HepG2 (cell line): ENCODE results near the gene TENT5A. TPM values are rescaled to one million over a fixed set of nuclear protein-coding genes. Genes with fewer than 3 reads are reported as not detected.

Experiments used
- ATF2 ChIP-seq: sonication (generic); formaldehyde crosslinking; IDR thresholded peaks from 2 replicates; pipeline ENCODE4 v1.4.0; 2020; ENCODE audit warnings: missing genetic modification reagents
- FOXK1 ChIP-seq: sonication (generic); formaldehyde crosslinking; IDR thresholded peaks from 2 replicates; pipeline ENCODE4 v1.4.0; 2020; ENCODE audit warnings: low read depth, missing genetic modification reagents, borderline replicate concordance
- FOXO4 ChIP-seq: sonication (generic); formaldehyde crosslinking; conservative IDR thresholded peaks from 2 replicates; pipeline ENCODE4 v1.8.1; 2023; ENCODE audit warnings: missing genetic modification reagents
- ISX ChIP-seq: sonication (generic); formaldehyde crosslinking; conservative IDR thresholded peaks from 2 replicates; pipeline ENCODE4 v1.5.0; 2020; ENCODE audit warnings: missing genetic modification reagents
- KMT2A ChIP-seq: sonication (generic); formaldehyde crosslinking; IDR thresholded peaks from 2 replicates; pipeline ENCODE4 v1.4.0; 2020; ENCODE audit warnings: missing genetic modification reagents
- LBX2 ChIP-seq: sonication (generic); formaldehyde crosslinking; IDR thresholded peaks from 2 replicates; pipeline ENCODE4 v1.5.0; 2020; ENCODE audit warnings: missing genetic modification reagents, mild to moderate bottlenecking, borderline replicate concordance
- MTF2 ChIP-seq: sonication (generic); formaldehyde crosslinking; IDR thresholded peaks from 2 replicates; pipeline ENCODE4 v1.5.0; 2020; ENCODE audit warnings: missing genetic modification reagents, borderline replicate concordance
- NFE2L1 ChIP-seq: sonication (generic); formaldehyde crosslinking; IDR thresholded peaks from 2 replicates; pipeline ENCODE4 v1.4.0; 2020; ENCODE audit warnings: missing genetic modification reagents, mild to moderate bottlenecking, borderline replicate concordance
- PAWR ChIP-seq: sonication (generic); formaldehyde crosslinking; IDR thresholded peaks from 2 replicates; pipeline ENCODE4 v1.4.0; 2020; ENCODE audit warnings: missing genetic modification reagents, mild to moderate bottlenecking, borderline replicate concordance
- TFAP4 ChIP-seq: sonication (generic); IDR thresholded peaks from 2 replicates; pipeline ENCODE4 v1.6.1; 2016; ENCODE audit warnings: low read depth, borderline replicate concordance
- THAP9 ChIP-seq: sonication (generic); formaldehyde crosslinking; IDR thresholded peaks from 2 replicates; pipeline ENCODE4; 2020; ENCODE audit warnings: missing genetic modification reagents, mild to moderate bottlenecking, borderline replicate concordance
- ZMYM4 ChIP-seq: sonication (generic); formaldehyde crosslinking; IDR thresholded peaks from 2 replicates; pipeline ENCODE4 v1.8.1; 2023; ENCODE audit warnings: mild to moderate bottlenecking, missing genetic modification reagents
- ZNF512B ChIP-seq: sonication (generic); formaldehyde crosslinking; IDR thresholded peaks from 2 replicates; pipeline ENCODE4 v1.5.1; 2020; ENCODE audit warnings: missing genetic modification reagents, mild to moderate bottlenecking, borderline replicate concordance
- polyA plus RNA-seq, 8 experiments: library from polyadenylated mRNA; depleted of rRNA in 3 of 8; stranded (reverse) in 7 of 8; unstranded in 1 of 8; fragments of >200 nt; fragmentation: Illumina TruSeq in 4 of 8; extraction: Trizol in 4 of 8; gene quantifications; 2 replicates each; pipeline versions ENCODE4 v1.2.1 to v1.2.3, GENCODE V29; 2011 to 2016; ENCODE audit warnings: low read depth in 4 of 8, missing spikeins in 1 of 8, mixed read lengths in 1 of 8; ENCODE audit not compliant: insufficient read depth in 1 of 8
- total RNA-seq, 5 experiments: library from RNA; depleted of rRNA; stranded (reverse); fragments of >200 nt; fragmentation: Illumina TruSeq; extraction: Trizol; gene quantifications; 2 replicates each; pipeline ENCODE4 v1.2.3, GENCODE V29; 2016; ENCODE audit warnings: low read depth in 1 of 5

The TENT5A gene
- total and polyA plus RNA-seq, 2 of the 13 experiments (the other 11 are each of a cell fraction or from before 2014, with no cell fraction given) = 8.0 to 13.8 TPM

- TF ChIP-seq NFE2L1 (no peak), ZNF512B (no peak), LBX2 (CRISPR knock-in tag) (no peak), FOXK1 (no peak), ATF2 (CRISPR knock-in tag) (no peak), MTF2 (no peak), TFAP4 (no peak), ISX (CRISPR knock-in tag) (no peak), THAP9 (CRISPR knock-in tag) (no peak), PAWR (no peak), KMT2A (CRISPR knock-in tag) (no peak), FOXO4 (CRISPR knock-in tag) (no peak), ZMYM4 (CRISPR knock-in tag) (0 out of 2 replicates have a peak, but pooled peaks have one; percentile 22)
Measured at GRCh38 chr6:81766482-81767069, 14.1 kb upstream of the TENT5A start (continued).
